ENCODE results near the gene GLIS1.
"Not testable (repeated sequence)": the region's sequence is repeated elsewhere in the genome, so short reads cannot be mapped to it uniquely, and the experiment has no call there.

GLIS1 gene

DNA sequence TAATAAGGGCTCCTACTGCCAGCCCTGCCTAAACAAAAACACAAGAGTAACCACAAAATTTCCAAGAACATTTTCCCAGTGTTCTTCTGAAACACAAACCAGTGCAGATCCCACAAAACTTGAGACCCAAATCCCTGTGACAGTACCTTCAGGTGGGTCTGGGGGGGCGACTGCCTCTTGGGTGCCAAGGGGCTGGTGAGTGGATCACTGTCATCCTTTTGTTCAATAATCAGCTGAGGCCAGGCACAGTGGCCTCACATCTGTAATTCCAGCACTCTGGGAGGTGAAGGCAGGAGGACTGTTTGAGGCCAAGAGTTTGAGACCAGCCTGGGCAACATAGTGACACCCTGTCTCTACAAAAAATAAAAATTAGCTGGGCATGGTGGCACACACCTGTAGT, 87.6 kb downstream of the GLIS1 start:
- DNase-seq: no peak

DNA sequence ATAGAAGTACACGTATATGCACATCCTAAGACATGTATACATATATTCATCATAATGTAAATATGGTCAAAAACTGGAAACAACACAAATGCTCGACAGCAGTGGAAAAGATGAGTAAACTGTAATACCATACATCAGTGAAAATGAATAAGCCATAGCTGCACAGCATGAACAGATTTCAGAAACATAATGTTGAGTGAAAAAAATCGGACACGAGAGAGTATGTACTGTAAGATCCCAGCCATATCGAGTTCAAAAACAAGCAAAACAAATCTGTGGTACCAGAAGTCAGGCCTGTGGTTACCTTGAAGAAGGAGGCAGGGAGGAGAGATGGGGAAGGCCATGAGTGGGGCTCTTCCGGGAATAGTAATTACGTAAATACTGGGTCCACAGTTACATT, 90.4 kb downstream of the GLIS1 start:
- DNase-seq: no peak

DNA sequence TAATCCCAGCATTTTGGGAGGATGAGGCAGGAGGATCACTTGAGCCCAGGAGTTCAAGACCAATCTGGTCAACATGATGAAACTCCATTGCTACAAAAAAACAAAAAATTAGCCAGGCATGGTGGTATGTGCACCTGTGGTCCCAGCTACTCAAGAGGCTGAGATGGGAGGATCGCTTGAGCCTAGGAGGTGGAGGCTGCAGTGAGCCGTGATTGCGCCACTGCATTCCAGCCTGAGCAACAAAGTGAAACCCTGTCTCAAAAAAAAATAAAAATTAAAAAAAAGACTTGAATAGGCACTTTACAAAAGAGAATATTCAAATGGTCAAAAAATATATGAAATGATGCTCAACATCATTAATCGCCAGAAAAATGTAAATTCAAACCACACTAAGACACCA, 91.0 kb downstream of the GLIS1 start:
- not testable (repeated sequence) for DNase-seq

DNA sequence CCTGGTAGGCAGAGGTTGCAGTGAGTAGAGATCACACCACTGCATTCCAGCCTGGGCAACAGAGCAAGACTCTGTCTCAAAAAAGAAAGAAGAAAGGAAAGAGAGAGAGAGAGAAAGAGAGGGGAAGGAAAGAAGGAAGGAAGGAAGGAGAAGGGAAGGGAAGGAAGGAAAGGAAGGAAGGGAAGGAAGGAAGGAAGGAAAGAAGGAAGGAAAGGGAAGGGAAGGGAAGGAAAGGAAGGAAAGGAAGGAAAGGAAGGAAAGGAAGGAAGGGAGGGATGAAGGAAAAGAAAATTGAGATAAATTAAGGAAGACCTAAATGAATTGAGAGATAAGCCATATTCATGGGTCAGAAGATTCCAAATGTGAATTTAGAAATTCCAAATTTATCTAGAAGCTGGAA, 92.2 kb downstream of the GLIS1 start:
- DNase-seq: no peak

DNA sequence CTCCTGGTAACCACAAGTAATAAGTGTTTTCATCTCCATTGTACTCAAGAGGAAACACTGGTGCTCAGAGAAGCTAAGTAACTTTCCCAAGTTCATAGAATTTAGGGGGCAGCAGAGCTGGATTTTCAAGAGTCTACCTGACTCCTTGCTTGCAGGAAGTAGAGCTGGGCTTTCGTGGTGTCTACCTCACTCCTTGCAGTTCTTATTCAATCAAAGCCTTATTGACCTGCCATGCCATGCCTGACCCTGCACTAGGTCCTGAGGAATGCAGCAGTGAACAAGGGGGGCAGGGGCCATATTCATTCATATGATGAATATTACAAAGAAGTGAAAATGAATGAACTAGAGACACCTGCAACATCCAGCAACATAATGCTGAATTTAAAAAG, 93.3 kb downstream of the GLIS1 start:
- DNase-seq: no peak

DNA sequence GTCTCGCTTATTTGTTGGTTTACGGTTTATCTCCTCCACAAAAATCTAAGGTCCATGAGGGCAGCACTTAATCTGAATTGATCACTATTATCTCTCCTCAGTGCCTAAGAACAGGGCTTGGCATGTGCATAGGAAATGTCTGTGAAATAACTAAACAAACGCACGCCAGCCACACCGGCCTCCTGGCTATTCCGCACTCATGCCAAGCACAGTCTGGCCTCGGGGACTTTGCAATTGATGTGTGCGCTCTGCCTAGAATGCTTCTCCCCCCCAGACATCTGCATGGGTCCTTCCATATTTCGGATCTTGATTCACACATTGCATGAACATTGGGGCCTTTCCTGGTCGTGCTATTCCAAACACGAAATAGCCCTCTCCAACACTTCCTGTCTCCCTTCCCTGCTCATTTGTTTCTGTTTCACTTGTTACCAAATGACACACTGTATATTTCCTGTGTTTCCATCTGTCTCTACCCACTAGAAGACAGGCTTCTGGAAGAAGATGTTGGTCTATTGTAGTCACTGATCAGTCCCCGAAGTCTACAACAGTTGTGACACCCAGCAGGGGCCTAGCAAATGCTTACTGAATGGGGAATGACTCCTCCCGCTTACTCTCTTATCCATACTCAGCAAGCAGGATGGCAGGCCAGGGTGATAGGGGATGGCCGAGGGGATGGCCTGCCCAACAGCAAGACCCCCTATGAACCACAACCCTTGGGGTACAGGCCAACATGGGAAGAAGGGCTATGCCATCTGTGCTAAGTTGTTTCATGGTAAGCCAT, 93.9 kb downstream of the GLIS1 start:
- DNase-seq: no peak

DNA sequence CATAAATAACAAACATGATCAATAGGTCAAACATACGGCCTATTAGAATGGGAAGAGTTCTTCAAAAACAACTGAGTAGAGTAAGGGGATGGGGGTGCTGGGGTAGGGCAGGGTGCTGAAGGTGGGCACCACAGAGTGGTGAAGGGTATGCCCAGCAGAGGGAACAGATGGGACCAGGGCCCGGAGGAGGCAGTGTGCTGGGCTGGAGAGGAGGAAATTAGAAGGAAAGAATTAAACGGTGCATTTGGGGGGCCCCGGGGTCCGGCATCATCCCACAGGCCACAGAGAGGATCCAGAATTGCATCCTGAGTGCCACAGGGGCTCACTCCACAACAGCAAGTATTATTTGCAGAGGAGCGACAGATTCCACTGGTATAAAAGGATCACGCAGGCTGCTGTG, 94.5 kb downstream of the GLIS1 start:
- no peak for DNase-seq

DNA sequence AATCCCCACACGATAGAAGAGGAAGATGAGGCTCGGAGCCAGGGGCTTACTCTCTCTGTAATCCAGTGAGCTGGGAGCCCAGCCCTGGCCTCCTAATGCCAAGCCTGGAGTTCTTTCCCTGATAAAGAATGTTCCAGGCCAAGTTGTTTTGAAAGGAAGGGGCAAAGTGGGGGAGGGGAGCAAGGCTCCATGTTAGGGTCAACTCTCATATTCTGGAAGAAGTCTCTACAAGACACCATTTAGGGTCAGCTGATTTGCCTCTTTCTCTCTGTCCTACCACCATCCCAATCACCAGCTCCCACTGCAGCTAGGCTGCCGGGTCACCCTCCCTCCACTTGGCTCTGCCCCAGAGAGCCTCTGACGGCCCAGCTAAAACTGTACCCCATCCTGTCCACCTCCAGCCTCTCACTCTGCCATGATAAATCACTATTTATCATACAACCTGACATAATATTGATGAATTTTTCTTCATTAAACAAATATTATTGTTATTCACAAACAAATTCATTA, 95.0 kb downstream of the GLIS1 start:
- no peak for DNase-seq

DNA sequence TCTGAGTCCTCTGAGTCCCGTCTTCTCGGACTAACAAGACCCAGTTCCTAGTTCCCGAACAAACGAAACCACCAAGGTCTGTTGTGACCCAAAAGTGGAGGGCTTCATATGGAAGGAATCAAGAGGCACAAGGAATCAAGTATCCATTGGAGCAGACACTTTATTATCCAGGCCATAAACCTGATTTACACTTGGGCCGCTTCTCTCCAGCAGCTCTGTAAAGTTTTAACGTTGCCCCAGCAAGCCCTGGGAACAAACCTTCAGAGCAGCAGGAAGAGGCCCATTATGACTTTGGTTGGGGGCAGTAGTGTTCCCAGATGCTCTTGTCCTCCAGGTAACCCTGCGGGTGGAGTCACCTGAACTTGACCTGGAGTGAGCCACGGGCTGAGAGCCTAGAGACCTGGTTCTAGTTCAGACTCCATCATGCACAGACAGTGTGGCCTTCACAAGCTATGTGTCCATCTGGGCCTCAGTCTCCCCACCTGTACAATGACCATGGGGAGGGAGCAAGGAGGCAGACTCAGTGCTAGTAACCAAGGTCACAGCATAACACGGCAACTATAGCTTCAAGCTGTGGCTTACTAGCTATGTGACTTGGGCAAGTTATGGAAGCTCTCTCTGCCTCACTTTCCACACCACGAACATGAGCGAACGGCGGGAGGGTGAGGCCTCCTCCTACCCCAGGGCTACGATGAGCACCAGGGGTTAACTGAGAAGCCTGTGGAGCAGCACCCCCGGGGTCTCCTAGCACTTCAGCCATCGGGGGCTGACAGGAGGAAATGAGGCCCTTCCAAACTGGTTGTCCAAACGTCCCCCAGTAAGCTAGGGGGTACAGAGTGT, 95.7 kb downstream of the GLIS1 start:
- DNase-seq: no peak

DNA sequence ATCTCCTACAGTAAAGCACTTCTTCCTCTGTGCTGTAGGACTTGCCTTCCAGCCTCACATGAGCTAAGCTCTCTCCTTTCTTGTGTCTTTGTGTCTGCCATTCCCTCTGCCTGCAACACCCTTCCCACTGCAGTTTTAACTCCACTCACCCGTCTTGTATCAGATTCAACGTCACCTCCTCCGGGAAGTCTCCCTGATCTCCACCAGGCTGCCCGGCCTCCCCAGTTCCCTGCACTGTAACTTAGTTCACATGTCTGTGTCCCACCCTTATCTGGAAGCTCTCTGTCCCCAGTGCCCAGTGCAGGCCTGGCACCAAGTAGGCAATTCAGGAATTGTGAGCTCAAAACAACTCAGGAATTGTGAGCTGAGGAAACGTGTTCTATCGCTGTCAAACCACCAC, 96.4 kb downstream of the GLIS1 start:
- DNase-seq: no peak

DNA sequence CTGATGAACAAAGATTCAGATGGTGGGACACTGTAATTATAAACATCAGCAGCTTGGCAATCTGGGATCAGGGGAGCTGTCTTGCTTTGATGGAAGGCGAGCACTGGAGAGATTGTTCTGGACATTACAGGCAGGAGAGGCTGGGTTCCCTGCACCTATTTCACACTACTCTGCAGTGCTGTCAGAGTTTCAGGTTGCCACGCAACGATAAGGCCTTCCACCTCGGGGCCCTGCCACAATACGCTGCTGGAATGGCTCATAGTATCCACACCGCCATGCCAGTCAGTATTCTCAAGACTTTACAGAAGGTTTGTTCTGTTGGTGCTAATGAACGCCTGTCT, 96.8 kb downstream of the GLIS1 start:
- DNase-seq: no peak

DNA sequence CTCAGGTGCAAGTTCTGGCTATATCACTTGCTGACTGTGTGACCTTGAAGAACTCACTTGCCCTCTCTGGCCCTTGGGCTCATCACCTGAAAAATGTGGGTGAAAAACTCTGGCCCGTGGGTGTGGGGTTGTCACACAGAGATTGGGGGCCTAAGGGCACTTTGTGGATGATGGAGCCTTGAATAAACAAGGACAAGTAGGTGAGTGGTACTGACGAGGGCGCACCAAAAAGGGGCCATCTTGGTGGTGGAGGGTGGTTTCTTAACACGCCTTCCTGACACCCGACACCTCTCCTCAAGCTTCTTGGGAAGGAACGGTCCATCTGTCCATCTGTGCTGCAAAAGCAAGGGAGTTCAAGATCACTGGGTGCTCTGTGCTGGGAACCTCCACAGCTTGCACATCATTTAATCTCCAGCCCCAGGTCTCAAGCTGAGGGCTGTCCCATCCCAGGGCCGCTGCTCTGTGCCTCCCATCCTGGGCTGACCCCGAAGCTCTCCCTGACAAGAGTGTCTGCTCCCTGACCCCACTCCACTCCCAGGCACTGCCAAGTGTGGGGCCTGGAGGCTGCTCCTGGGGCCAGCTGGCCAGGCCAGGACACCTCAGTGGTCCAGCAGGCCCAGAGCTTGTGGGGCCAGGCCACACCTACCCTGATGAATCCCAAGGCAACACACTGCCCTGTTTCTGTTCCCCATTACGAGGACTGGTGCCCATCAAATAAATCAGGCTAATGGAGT, 97.3 kb downstream of the GLIS1 start:
- DNase-seq: no peak

DNA sequence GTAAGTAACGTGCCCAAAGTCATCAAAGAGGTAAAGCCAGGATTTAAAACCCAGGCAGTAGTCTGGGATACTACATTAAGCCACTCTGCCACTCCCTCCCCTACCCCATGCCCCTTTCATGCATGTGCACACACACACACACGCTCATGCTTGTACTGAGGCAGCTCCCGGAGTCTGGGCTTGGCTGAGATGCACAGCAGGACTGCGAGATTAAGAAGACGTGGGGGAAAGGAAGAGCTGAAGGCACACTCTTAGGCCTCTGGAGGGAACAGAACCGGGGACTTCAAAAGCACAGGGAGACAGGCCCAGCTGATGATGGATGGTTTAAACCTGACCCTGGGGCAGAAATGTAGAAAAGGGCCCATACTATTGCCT, 98.3 kb downstream of the GLIS1 start:
- no peak for DNase-seq

DNA sequence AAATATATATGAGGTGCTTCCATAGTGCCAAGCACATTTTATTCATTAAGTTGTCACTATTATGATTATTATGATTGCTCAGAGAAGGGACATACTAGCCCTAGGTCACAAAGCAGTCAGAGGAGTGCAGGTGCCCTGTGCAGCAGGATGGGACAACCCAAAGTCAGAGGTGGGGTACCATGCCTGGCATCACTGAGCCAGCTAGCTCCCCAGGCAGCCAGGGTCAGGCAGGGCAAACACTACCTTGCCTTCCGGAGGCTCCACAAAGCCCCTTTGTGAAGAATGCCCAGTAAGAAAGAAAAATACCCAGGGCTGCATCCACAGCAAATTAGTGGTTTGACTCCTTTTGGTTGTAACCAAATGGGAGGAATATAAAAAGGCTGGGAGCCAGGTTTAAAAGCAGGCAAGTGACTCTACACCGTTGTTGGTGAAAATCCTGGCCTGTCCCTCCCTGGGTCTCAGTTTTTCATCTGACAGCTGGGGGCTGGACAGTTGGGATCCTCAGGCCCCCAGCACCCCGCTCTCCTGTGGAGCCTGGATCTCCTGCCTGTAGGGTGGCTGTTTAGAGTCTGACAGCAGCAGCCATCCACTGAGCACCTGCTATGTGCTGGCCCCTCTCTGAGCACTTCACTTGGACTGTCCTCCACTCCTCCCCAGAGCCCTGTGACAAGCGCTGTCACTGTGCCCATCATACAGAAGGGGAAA, 98.8 kb downstream of the GLIS1 start:
- no peak for DNase-seq

DNA sequence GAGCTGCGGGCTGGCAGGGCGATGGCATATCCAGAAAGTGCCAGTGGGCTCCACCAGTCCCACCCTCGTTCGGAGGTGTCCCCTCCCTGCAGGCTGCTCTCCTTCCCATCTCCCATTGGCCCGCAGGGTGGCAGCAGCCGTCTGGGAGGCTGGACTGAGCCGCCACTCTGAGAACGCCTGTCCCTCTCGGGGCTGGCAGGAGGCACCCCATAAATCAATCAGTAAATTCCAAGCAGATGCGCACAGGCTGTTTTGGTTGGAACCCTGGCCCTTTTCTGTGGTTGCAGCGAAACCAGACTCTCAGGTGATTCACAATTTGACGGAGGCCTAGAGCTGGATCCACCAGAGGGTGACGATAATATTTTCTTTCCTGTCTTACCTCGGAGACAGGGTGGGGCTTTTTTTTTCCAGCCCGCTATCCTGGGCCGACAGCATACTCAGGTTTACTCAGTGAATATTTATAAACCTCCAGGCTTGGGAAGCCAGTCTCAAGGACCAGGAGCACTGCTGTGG, 99.7 kb downstream of the GLIS1 start:
- DNase-seq: no peak

DNA sequence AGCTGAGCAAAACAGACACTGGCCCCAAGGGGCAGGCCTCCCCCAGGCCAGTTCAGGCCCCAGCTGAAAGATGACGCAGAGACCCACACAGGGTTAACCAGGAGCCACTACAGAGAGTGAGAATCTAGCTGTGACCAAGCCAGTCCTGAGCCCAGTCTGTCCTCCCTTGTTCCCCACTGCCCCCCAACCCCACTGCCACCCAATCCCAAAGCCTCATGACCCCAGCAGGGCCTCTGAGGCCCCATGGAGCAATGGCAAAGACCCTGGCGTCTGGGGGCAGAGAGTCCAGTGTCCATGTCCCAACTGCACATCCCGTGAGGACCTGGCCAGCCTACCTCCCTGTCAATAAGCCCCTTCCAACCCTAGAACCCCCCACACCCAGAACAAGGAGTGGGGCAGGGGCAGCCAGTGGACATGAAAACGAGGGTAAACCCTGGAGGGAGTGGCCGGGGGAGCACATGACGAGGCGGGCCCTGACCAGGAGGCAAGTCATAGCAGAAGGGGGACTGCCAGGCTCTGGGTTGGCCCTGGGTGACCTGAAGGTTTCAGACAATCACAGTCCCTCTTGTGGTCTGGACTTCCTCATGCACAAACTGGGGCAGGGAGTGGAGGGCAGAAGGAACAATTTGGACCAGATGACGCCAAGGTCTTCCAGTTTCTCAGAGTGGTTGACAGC, 100.5 kb downstream of the GLIS1 start:
- no peak for DNase-seq

DNA sequence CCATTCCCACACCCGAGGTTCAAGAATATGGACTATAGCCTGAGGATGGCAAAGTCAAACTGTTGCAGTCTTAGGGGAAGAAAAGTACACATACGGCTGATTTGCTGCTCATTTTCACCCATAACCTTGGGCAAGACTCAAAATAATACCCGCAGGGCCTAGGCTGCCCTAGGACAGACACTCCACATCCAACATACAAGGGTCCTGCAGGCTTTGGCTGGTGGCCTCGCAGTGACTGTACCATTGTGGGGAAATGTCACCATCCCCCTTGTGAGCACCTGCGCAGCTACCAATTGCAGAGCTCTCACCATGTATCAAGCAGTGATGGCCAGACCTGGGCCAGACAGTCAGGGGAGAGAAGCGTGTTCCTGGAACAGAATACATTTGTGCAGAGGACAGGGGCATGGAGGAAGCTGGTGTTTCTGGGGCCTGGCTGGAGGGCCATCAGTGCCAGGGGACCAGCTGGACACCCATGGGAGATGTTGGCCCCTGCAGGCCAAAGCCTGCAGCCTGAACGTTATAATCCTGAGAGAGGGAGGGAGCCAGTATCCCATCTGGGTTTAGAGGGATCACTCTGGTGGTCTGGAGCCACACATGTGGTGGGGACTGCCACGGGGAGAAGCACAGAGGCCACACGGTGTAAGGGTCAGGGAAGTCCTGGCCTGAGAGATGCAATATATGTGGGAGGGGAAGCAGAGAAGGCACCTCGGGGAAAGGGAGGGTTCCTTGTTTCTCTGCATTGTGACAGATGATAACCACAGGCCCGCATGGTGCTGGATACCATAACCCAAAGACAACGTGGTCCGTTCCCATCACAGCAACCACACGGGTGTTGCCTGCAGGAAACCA, 101.2 kb downstream of the GLIS1 start:
- DNase-seq: no peak

DNA sequence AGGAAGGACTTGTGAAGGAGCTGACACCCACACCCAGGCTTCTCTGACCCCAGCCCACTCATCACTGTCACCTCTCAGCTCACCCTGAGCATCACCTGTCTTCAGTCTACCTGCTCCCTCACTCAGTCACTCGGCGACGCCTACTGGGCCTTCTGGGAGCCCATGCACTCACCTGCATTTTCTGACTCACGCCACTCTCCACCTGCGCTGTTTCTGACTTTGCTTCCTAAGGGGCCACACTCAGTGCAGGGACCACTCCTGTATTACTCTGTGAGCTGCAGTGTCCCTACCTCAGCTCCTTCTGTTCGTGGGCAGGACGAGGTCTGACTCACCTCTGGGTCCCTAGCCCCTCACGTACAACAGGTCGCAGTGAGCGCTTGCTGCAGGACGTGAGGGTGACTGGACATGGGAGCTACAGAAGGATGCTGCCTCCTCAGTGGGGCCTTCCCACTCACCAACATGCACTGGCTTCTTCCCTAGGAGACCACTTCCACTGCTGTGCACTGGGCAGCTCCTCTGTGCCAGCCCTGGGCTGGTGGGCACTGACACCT, 102.3 kb downstream of the GLIS1 start:
- DNase-seq: no peak

DNA sequence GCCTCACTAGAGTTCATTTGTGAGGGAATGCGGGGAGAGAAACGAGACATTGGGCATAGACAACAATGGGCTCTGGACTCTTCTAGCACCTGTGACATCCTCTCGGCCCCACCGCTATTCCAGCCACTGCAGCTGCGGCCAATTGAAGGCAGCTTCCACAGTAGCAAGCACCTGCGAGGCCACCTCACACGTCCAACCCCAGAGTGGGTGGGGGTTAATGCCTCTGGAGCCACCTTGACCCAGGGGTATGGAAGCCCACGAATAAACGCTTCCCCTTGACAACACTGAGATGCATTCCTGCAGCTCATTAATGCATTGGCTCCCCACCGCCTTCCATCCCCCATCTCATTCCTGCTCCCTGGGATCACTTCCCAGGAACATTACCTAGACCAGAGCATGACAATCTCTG, 104.4 kb downstream of the GLIS1 start:
- no peak for DNase-seq

DNA sequence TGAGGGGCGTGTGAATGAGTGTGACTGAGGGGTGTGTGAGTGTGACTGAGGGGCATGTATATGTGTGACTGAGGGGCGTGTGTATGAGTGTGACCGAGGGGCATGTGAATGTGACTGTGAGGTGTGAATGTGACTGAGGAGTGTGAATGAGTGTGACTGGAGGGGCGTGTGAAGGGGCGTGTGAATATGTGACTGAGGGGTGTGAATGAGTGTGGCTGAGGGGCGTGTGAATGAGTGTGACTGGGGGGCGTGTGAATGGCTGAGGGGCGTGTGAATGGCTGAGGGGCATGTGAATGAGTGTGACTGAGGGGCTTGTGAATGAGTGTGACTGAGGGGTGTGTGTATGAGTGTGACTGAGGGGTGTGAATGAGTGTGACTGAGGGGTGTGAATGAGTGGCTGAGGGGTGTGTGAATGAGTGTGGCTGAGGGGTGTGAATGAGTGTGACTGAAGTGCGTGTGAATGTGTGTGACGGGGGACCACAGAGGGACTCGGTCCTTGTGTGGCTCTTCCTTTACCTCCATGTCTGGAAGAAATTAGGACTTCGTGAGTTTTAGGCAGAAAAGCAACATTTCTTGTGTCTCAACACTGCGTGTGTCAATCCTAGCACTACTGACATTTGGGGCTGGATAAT, 105.8 kb downstream of the GLIS1 start:
- DNase-seq: no peak

All from NCI-H226 (cell line).